Ovary (tissue), 3 donors: ENCODE data around the gene PTDSS2.

Experiments
- POLR2A ChIP-seq: fragments of 450-650 bp; IDR thresholded peaks from one replicate; pipeline ENCODE4 v1.6.1; 2017; ENCODE audit warnings: antibody characterized with exemption, mild to moderate bottlenecking, moderate library complexity
- TF ChIP-seq, protein P1 (sequence below), 3 donors: fragments of 450-650 bp in 2 of 3; fragments of 200-600 bp in 1 of 3; IDR thresholded peaks; one replicate each; pipeline versions ENCODE4 v1.5.1 to v1.8.0; 2016 to 2022; ENCODE audit warnings: antibody characterized with exemption in 3 of 3, mild to moderate bottlenecking in 1 of 3
- donor health status: DM: no; HTN: no; CAD: no.

- TF ChIP-seq POLR2A, result no peak
- TF ChIP-seq, protein P1, sequence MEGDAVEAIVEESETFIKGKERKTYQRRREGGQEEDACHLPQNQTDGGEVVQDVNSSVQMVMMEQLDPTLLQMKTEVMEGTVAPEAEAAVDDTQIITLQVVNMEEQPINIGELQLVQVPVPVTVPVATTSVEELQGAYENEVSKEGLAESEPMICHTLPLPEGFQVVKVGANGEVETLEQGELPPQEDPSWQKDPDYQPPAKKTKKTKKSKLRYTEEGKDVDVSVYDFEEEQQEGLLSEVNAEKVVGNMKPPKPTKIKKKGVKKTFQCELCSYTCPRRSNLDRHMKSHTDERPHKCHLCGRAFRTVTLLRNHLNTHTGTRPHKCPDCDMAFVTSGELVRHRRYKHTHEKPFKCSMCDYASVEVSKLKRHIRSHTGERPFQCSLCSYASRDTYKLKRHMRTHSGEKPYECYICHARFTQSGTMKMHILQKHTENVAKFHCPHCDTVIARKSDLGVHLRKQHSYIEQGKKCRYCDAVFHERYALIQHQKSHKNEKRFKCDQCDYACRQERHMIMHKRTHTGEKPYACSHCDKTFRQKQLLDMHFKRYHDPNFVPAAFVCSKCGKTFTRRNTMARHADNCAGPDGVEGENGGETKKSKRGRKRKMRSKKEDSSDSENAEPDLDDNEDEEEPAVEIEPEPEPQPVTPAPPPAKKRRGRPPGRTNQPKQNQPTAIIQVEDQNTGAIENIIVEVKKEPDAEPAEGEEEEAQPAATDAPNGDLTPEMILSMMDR (IDR thresholded peaks at IDR 0.05), result no peak
These were observed 22.2 kb downstream of the PTDSS2 start for GRCh38 chr11:472272-472671.
